BE2C (cell line): Measurements from ENCODE around the gene MERTK.
A peak's percentile ranks its signal among the peaks of the same experiment; 100 is the strongest.

Source experiments
- DNase-seq: peaks from one replicate; pipeline ENCODE4 v3.0.0-alpha.2; 2020
- H3K27me3 ChIP-seq: fragments of 250-450 bp; sonication (Bioruptor Pico); 2 replicates; pipeline ENCODE4 v1.5.1; 2020; ENCODE audit warnings: mild to moderate bottlenecking
- H3K36me3 ChIP-seq: fragments of 250-450 bp; sonication (Bioruptor Pico); 2 replicates; pipeline ENCODE4 v1.5.1; 2020; ENCODE audit warnings: mild to moderate bottlenecking
- H3K4me1 ChIP-seq: fragments of 250-450 bp; sonication (Bioruptor Pico); 2 replicates; pipeline ENCODE4 v1.5.1; 2020
- H3K4me3 ChIP-seq: 2 replicates; pipeline ENCODE4 v1.5.1; 2011; ENCODE audit warnings: low read depth, low read length
- H3K9me3 ChIP-seq: fragments of 250-450 bp; sonication (Bioruptor Pico); 2 replicates; pipeline ENCODE4 v1.5.1; 2020
- CTCF ChIP-seq: IDR thresholded peaks from 2 replicates; pipeline ENCODE4 v1.5.1; 2012; ENCODE audit warnings: mild to moderate bottlenecking, low read depth, low read length

Gene MERTK

GRCh38 chr2:112018846-112019245, 120.4 kb downstream of the MERTK start:
- Histone ChIP-seq H3K36me3 (no peaks in the 10 kb centered on the region), H3K27me3 (no peaks in the 10 kb centered on the region), H3K4me3 (no peak overlapping the region), H3K9me3 (no peaks in the 10 kb centered on the region), H3K4me1 (no peaks in the 10 kb centered on the region)
- no peak for DNase-seq
- TF ChIP-seq CTCF: no peak

- no peak for DNase-seq
- Histone ChIP-seq H3K36me3 (no peaks in the 10 kb centered on the region), H3K27me3 (no peaks in the 10 kb centered on the region), H3K4me1 (no peaks in the 10 kb centered on the region), H3K9me3 (no peaks in the 10 kb centered on the region), H3K4me3 (no peak overlapping the region)
- no peak for TF ChIP-seq CTCF
These were observed 121.2 kb downstream of the MERTK start for GRCh38 chr2:112019569-112019982.

- no peaks in the 10 kb centered on the region for H3K27me3 ChIP-seq
- H3K9me3 ChIP-seq: no peaks in the 10 kb centered on the region
- no peak overlapping the region for H3K4me3 ChIP-seq
- H3K4me1 ChIP-seq: no peaks in the 10 kb centered on the region
- no peak for DNase-seq
- peak; percentile 43 for TF ChIP-seq CTCF
- H3K36me3 ChIP-seq: no peaks in the 10 kb centered on the region
These were observed 122.2 kb downstream of the MERTK start for GRCh38 chr2:112020561-112020960.

GRCh38 chr2:112021290-112021689, 122.9 kb downstream of the MERTK start:
- Histone ChIP-seq H3K9me3 (no peaks in the 10 kb centered on the region), H3K4me1 (no peaks in the 10 kb centered on the region; the same call in 1 of the 2 replicates), H3K27me3 (no peaks in the 10 kb centered on the region), H3K4me3 (no peak overlapping the region), H3K36me3 (no peaks in the 10 kb centered on the region)
- no peak for TF ChIP-seq CTCF
- DNase-seq: no peak

GRCh38 chr2:112021781-112022231, 123.4 kb downstream of the MERTK start:
- no peaks in the 10 kb centered on the region for H3K9me3 ChIP-seq
- DNase-seq: no peak
- TF ChIP-seq CTCF: no peak
- H3K27me3 ChIP-seq: no peaks in the 10 kb centered on the region
- H3K36me3 ChIP-seq: no peaks in the 10 kb centered on the region
- no peak overlapping the region for H3K4me3 ChIP-seq
- H3K4me1 ChIP-seq: peaks cover 4% of the 10 kb centered on the region; the same call in 1 of the 2 replicates

- no peak for DNase-seq
- Histone ChIP-seq H3K9me3 (no peaks in the 10 kb centered on the region), H3K4me3 (no peak overlapping the region), H3K4me1 (peaks cover 4% of the 10 kb centered on the region; the same call in 1 of the 2 replicates), H3K27me3 (no peaks in the 10 kb centered on the region), H3K36me3 (no peaks in the 10 kb centered on the region)
- TF ChIP-seq CTCF: no peak
These were observed 125.3 kb downstream of the MERTK start for GRCh38 chr2:112023707-112024106.
